Retinal pigment epithelial cell (primary cell): Measurements from ENCODE around the gene MUC13.

Experiments used
- DNase-seq: peaks from one replicate; pipeline ENCODE4 v3.0.0-alpha.2; 2010; ENCODE audit warnings: low read depth
- H3K4me3 ChIP-seq: 2 replicates; pipeline ENCODE4 v1.5.1; 2011; ENCODE audit warnings: mild to moderate bottlenecking, low read length, control low read depth, moderate library complexity
- CTCF ChIP-seq: conservative IDR thresholded peaks from 2 replicates; pipeline ENCODE4 v1.5.1; 2011; ENCODE audit warnings: low read depth, low read length, control low read depth, inconsistent platforms

MUC13 gene

DNA sequence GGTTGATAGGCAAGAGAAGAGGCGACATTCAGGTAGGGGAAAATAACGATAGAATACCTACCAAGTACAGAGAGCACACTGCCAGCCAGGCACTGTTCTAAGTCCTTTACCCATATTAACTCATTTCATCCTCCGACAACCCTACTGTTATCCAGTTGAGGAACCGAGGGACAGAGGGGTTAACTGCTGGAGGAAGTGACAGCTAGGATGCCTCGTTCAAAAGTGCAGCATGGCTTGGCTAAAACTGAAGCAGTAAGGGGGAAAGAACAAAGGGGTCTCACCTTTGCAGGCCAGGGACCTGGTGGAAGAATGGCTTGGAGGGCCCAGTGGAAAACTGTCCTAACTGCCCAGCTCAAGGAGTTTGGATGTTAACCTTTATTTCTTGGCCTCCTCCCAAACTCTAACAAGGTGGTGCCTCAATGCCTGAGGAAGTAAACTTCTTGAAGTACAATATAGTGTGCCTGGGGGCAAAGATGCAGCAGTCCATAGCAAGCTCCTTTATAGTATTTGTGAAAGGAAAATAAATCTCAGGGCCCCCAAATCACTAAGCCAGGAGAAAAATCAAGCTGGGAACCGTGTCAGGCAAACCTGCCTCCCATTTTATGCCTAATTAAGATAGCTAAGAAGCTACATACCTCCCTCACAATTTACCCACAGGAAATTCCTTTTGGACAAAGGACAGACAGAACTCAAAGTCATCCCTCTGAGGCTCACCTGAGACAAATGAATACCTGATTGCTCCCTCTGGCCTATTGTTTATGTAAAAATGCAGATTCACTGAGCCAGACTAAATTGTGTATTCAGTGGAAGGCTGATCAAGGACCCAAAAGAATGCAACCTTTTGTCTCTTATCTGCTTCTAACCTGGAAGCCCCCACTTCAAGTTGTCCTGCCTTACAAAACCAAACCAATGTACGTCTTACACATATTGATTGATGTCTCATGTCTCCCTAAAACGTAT is 45.8 kb downstream of the MUC13 start:
- no peak for DNase-seq
- no peak for TF ChIP-seq CTCF
- H3K4me3 ChIP-seq = no peak overlapping the region

DNA sequence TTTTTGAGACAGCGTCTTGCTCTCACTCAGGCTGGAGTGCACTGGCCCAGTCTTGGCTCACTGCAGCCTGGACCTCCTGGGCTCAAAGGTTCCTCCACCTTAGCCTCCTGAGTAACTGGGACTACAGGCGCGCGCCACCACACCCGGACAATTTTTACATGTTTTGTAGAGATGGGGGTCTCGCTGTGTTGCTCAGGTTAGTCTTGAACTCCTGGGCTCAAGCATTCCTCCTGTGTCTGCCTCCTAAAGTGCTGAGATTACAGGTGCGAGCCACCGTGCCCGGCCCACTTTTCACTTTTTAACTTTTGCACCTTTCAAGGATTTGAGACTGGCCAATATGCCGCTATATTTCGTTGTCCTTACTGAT is 46.6 kb downstream of the MUC13 start:
- peak overlapping the region; percentile 62 for H3K4me3 ChIP-seq
- no peak for DNase-seq
- TF ChIP-seq CTCF = no peak

- H3K4me3 ChIP-seq = peak within 1 kb of the TSS; percentile 77
- no peak for DNase-seq
- no peak for TF ChIP-seq CTCF
These were observed 47.2 kb downstream of the MUC13 start, which contains the start of gene ITGB5 for GRCh38 chr3:124887177-124887931. Gene ITGB5 (minus strand): TSS chr3:124887365. CDS start chr3:124887000, 365 bp downstream.

- no peak for DNase-seq
- peak overlapping the region; percentile 77 for H3K4me3 ChIP-seq
- TF ChIP-seq CTCF = peak; percentile 11
These were observed 48.1 kb downstream of the MUC13 start for GRCh38 chr3:124886168-124887056.

GRCh38 chr3:124885466-124886167 is 48.9 kb downstream of the MUC13 start:
- H3K4me3 ChIP-seq = peak overlapping the region; percentile 77
- DNase-seq = no peak
- TF ChIP-seq CTCF = no peak

DNA sequence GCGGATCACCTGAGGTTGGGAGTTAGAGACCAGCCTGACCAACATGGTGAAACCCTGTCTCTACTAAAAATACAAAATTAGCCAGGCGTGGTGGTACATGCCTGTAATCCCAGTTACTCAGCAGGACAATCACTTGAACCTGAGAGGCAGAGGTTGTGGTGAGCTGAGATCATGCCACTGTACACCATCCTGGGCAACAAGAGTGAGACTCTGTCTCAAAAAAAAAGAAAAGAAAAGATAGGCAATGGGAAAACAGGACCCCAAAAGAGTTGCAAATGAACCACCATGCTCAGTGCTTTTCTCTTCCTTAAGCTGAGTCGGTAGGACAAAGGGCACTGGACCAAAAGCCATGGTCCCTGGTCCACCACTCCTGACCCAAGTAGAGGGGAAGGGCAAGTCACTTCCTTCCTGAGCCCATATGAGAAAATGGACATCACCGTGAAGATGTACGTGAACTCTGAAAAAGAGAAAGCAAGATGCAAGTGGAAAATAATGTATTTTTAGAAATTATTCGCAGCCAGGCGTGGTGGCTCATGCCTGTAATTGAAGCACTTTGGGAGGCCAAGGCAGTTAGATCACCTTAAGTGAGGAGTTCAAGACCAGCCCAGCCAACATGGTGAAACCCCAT is 50.0 kb downstream of the MUC13 start:
- DNase-seq = no peak
- no peak overlapping the region for H3K4me3 ChIP-seq
- no peak for TF ChIP-seq CTCF
